HepG2 (cell line): ENCODE results near the gene ADGRG1. TPM values are rescaled to one million over a fixed set of nuclear protein-coding genes. Genes with fewer than 3 reads are reported as not detected.

Experiments
- CEBPB ChIP-seq: IDR thresholded peaks from 2 replicates; pipeline ENCODE4 v1.6.1; 2011; ENCODE audit warnings: low read depth, low read length, improper control_type of control experiment, borderline replicate concordance
- KDM1A ChIP-seq: IDR thresholded peaks from 2 replicates; pipeline ENCODE4 v1.6.1; 2016; ENCODE audit warnings: missing compliant biosample characterization
- LCORL ChIP-seq, 2 experiments: fragments of 450-650 bp in 1 of 2; sonication (generic) in 1 of 2; formaldehyde crosslinking in 1 of 2; IDR thresholded peaks; 2 replicates each; pipeline versions ENCODE4 v1.5.0 to v1.6.1; 2017 to 2020; ENCODE audit warnings: antibody characterized with exemption in 1 of 2, missing genetic modification reagents in 1 of 2
- TEAD3 ChIP-seq: optimal IDR thresholded peaks from 2 replicates; pipeline ENCODE3; 2016; ENCODE audit warnings: borderline replicate concordance
- TOE1 ChIP-seq: sonication (generic); formaldehyde crosslinking; IDR thresholded peaks from 2 replicates; pipeline ENCODE4 v1.4.0; 2020; ENCODE audit warnings: mild to moderate bottlenecking, missing genetic modification reagents
- ZNF224 ChIP-seq: sonication (generic); formaldehyde crosslinking; IDR thresholded peaks from 2 replicates; pipeline ENCODE4 v1.5.0; 2020; ENCODE audit warnings: mild to moderate bottlenecking, missing genetic modification reagents
- ZNF441 ChIP-seq: sonication (generic); formaldehyde crosslinking; IDR thresholded peaks from 2 replicates; pipeline ENCODE4 v1.7.0; 2021; ENCODE audit warnings: missing genetic modification reagents, borderline replicate concordance
- polyA plus RNA-seq, 8 experiments: library from polyadenylated mRNA; depleted of rRNA in 3 of 8; stranded (reverse) in 7 of 8; unstranded in 1 of 8; fragments of >200 nt; fragmentation: Illumina TruSeq in 4 of 8; extraction: Trizol in 4 of 8; gene quantifications; 2 replicates each; pipeline versions ENCODE4 v1.2.1 to v1.2.3, GENCODE V29; 2011 to 2016; ENCODE audit warnings: low read depth in 4 of 8, missing spikeins in 1 of 8, mixed read lengths in 1 of 8; ENCODE audit not compliant: insufficient read depth in 1 of 8
- total RNA-seq, 5 experiments: library from RNA; depleted of rRNA; stranded (reverse); fragments of >200 nt; fragmentation: Illumina TruSeq; extraction: Trizol; gene quantifications; 2 replicates each; pipeline ENCODE4 v1.2.3, GENCODE V29; 2016; ENCODE audit warnings: low read depth in 1 of 5
- TF ChIP-seq, protein P1 (sequence below): IDR thresholded peaks from 2 replicates; pipeline ENCODE4 v1.6.1; 2016
- TF ChIP-seq, protein P2 (sequence below): sonication (generic); formaldehyde crosslinking; IDR thresholded peaks from 2 replicates; pipeline ENCODE4 v1.5.0; 2020; ENCODE audit warnings: missing genetic modification reagents, mild to moderate bottlenecking, borderline replicate concordance
- TF ChIP-seq, protein P3 (sequence below): sonication (generic); formaldehyde crosslinking; IDR thresholded peaks from 2 replicates; pipeline ENCODE4 v1.5.1; 2020; ENCODE audit warnings: mild to moderate bottlenecking, missing genetic modification reagents, borderline replicate concordance

ADGRG1 gene
- total and polyA plus RNA-seq, 2 of the 13 experiments (the other 11 are each of a cell fraction or from before 2014, with no cell fraction given), result 2.7 to 5.9 TPM

DNA sequence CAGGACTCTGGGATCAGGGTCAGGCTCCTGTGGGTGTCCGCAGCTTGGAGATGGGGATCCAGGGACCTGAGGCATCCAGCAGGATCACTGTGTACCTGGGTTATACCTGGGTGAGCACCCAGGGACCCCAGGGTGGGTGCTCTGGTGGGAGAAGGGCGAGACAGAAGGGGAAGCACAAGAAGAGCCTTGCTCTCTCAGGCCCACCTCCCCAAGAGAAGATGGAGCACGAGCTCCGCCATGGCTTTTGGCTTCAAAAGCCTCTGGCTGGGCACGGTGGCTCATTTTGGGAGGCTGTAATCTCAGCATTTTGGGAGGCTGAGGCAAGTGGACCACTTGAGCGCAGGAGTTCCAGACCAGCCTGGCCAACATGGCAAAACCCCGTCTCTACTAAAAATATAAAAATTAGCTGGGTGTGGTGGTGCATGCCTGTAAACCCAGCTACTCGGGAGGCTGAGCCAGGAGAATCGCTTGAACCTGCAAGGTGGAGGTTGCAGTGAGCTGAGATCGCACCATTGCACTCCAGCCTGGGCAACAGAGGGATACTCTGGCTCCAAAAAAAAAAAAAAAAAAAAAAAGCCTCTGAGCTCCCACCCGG lies 75.1 kb downstream of the ADGRG1 start (continued):
- TF ChIP-seq, protein P1, sequence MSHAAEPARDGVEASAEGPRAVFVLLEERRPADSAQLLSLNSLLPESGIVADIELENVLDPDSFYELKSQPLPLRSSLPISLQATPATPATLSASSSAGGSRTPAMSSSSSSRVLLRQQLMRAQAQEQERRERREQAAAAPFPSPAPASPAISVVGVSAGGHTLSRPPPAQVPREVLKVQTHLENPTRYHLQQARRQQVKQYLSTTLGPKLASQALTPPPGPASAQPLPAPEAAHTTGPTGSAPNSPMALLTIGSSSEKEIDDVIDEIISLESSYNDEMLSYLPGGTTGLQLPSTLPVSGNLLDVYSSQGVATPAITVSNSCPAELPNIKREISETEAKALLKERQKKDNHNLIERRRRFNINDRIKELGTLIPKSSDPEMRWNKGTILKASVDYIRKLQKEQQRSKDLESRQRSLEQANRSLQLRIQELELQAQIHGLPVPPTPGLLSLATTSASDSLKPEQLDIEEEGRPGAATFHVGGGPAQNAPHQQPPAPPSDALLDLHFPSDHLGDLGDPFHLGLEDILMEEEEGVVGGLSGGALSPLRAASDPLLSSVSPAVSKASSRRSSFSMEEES (CRISPR knock-in tag), result peak; percentile 6; the same call in 1 of the 2 replicates
- TF ChIP-seq ZNF224 (CRISPR knock-in tag) (no peak), LCORL (IDR thresholded peaks at IDR 0.05) (peak; percentile 38; the same call in 1 of the 2 replicates), LCORL (CRISPR knock-in tag; IDR thresholded peaks at IDR 0.05) (no peak), TEAD3 (CRISPR knock-in tag) (no peak), ZNF441 (CRISPR knock-in tag) (0 out of 2 replicates have a peak, but pooled peaks have one; percentile 3), TOE1 (CRISPR knock-in tag) (no peak), CEBPB (no peak), KDM1A (CRISPR knock-in tag) (0 out of 2 replicates have a peak, but pooled peaks have one; percentile 35)
- TF ChIP-seq, protein P2, sequence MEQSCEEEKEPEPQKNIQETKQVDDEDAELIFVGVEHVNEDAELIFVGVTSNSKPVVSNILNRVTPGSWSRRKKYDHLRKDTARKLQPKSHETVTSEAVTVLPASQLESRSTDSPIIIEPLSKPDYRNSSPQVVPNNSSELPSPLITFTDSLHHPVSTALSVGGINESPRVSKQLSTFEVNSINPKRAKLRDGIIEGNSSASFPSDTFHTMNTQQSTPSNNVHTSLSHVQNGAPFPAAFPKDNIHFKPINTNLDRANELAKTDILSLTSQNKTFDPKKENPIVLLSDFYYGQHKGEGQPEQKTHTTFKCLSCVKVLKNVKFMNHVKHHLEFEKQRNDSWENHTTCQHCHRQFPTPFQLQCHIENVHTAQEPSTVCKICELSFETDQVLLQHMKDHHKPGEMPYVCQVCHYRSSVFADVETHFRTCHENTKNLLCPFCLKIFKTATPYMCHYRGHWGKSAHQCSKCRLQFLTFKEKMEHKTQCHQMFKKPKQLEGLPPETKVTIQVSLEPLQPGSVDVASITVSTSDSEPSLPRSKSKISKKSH (CRISPR knock-in tag), result 0 out of 2 replicates have a peak, but pooled peaks have one; percentile 46
- TF ChIP-seq, protein P3, sequence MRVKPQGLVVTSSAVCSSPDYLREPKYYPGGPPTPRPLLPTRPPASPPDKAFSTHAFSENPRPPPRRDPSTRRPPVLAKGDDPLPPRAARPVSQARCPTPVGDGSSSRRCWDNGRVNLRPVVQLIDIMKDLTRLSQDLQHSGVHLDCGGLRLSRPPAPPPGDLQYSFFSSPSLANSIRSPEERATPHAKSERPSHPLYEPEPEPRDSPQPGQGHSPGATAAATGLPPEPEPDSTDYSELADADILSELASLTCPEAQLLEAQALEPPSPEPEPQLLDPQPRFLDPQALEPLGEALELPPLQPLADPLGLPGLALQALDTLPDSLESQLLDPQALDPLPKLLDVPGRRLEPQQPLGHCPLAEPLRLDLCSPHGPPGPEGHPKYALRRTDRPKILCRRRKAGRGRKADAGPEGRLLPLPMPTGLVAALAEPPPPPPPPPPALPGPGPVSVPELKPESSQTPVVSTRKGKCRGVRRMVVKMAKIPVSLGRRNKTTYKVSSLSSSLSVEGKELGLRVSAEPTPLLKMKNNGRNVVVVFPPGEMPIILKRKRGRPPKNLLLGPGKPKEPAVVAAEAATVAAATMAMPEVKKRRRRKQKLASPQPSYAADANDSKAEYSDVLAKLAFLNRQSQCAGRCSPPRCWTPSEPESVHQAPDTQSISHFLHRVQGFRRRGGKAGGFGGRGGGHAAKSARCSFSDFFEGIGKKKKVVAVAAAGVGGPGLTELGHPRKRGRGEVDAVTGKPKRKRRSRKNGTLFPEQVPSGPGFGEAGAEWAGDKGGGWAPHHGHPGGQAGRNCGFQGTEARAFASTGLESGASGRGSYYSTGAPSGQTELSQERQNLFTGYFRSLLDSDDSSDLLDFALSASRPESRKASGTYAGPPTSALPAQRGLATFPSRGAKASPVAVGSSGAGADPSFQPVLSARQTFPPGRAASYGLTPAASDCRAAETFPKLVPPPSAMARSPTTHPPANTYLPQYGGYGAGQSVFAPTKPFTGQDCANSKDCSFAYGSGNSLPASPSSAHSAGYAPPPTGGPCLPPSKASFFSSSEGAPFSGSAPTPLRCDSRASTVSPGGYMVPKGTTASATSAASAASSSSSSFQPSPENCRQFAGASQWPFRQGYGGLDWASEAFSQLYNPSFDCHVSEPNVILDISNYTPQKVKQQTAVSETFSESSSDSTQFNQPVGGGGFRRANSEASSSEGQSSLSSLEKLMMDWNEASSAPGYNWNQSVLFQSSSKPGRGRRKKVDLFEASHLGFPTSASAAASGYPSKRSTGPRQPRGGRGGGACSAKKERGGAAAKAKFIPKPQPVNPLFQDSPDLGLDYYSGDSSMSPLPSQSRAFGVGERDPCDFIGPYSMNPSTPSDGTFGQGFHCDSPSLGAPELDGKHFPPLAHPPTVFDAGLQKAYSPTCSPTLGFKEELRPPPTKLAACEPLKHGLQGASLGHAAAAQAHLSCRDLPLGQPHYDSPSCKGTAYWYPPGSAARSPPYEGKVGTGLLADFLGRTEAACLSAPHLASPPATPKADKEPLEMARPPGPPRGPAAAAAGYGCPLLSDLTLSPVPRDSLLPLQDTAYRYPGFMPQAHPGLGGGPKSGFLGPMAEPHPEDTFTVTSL (CRISPR knock-in tag), result no peak
